22Rv1 (cell line): Measurements from ENCODE around the gene OR6J1.

Experiments
- CTCF ChIP-seq: fragments of 450-650 bp; IDR thresholded peaks from 2 replicates; pipeline ENCODE4 v1.5.1; 2017; ENCODE audit warnings: mild to moderate bottlenecking
- ZFX ChIP-seq: fragments of 450-650 bp; IDR thresholded peaks from 2 replicates; pipeline ENCODE4 v1.6.1; 2017; ENCODE audit warnings: antibody characterized with exemption, borderline replicate concordance

- no peak for TF ChIP-seq CTCF
- no peak for TF ChIP-seq ZFX
Measured at GRCh38 chr14:22650046-22650739, 6.0 kb upstream of the OR6J1 start.
